H1 (cell line): Measurements from ENCODE around the gene TMCO2. TPM values are rescaled to one million over a fixed set of nuclear protein-coding genes. Genes with fewer than 3 reads are reported as not detected.
A peak's percentile ranks its signal among the peaks of the same experiment; 100 is the strongest.

Source experiments
- CREB1 ChIP-seq: IDR thresholded peaks from 2 replicates; pipeline ENCODE4 v1.6.1; 2012; ENCODE audit warnings: inconsistent platforms
- CTBP2 ChIP-seq: IDR thresholded peaks from 2 replicates; pipeline ENCODE4 v1.7.0; 2011; ENCODE audit warnings: borderline replicate concordance, mild to moderate bottlenecking, moderate library complexity, mixed read lengths, low read length; ENCODE audit not compliant: insufficient read depth, insufficient read length
- PHF8 ChIP-seq: fragments of 200-600 bp; sonication (generic); conservative IDR thresholded peaks from 2 replicates; pipeline ENCODE4 v1.7.1; 2012; ENCODE audit warnings: low read depth, mild to moderate bottlenecking, inconsistent platforms, low read length, moderate library complexity
- RBBP5 ChIP-seq: IDR thresholded peaks from 2 replicates; pipeline ENCODE4 v1.7.1; 2012; ENCODE audit warnings: low read depth, mild to moderate bottlenecking, inconsistent platforms, low read length, moderate library complexity, borderline replicate concordance
- SIN3A ChIP-seq, 2 experiments: IDR thresholded peaks in 1 of 2; conservative IDR thresholded peaks in 1 of 2; 2 replicates each; pipeline ENCODE4 v1.6.1; 2011 to 2012; ENCODE audit warnings: low read length in 2 of 2, improper control_type of control experiment in 1 of 2, low read depth in 1 of 2, mild to moderate bottlenecking in 1 of 2
- TCF12 ChIP-seq: IDR thresholded peaks from 2 replicates; pipeline ENCODE4 v1.6.1; 2011; ENCODE audit warnings: low read depth, mild to moderate bottlenecking, low read length
- polyA plus RNA-seq, 7 experiments: library from polyadenylated mRNA; depleted of rRNA in 3 of 7; stranded (reverse) in 5 of 7; unstranded in 2 of 7; fragments of >200 nt in 5 of 7; fragments of 200-250 nt in 2 of 7; gene quantifications; 1 replicate in 5 of 7; 2 replicates in 1 of 7; 4 replicates in 1 of 7; pipeline versions ENCODE4 v1.2.1 to v1.2.3, GENCODE V29; 2011 to 2013; ENCODE audit warnings: missing spikeins in 2 of 7, mixed read lengths in 2 of 7
- total RNA-seq: library from RNA; stranded (reverse); fragmentation: NEBNext Ultra II Directional; extraction: Animal tissue kit (Norgen Biotek cat#: 25700); gene quantifications from 2 replicates; pipeline ENCODE4 v1.2.1, GENCODE V29; 2021
- TF ChIP-seq, protein P1 (sequence below): fragments of 300-600 bp; sonication (generic); IDR thresholded peaks from 2 replicates; pipeline ENCODE4 v1.7.1; 2012; ENCODE audit warnings: low read length, moderate library complexity, mild to moderate bottlenecking, inconsistent platforms; ENCODE audit not compliant: insufficient replicate concordance

TMCO2 gene
- total and polyA plus RNA-seq, 2 of the 8 experiments (the other 6 are each of a cell fraction or from before 2014, with no cell fraction given), result not detected

DNA sequence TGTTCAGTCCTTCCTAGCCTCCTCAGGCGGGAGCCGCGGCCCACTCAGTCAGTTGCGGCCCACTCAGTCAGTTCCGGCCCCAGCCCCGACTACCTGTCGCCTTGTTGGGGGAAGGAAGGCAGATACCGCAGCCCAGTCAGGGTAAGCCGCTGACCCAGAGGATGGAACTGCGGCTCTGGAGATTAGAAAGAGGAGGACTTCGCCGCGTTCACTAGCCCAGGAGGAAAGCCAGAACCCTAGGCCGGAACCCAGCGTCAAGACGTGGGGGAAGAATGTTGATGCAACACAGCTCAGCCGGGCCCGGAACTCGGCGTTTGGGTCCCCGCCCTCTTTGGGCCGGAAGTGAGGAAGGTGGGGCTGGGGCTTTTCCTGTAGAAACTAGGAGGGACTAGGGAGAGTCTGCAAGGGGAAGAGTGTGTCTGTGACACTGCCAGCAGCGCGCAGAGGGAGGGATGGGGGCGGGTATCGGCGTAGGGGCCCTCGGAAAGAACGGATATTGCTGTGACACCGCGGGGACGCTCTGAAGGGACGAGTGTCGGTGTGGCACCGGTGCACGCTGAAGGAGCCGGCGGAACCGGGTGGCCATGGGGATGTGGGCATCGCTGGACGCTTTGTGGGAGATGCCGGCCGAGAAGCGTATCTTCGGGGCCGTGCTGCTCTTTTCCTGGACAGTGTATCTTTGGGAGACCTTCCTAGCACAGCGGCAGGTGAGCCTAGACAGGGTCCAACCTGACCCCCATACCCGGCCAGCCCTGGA is 10.1 kb downstream of the TMCO2 start, which contains the start of gene ZMPSTE24 (continued):
- TF ChIP-seq RBBP5 (peak; percentile 37; the same call in 1 of the 2 replicates), CTBP2 (no peak), CREB1 (peak; percentile 75), SIN3A (conservative IDR thresholded peaks at IDR 0.05 in 1 of 2, IDR thresholded peaks at IDR 0.05 in 1 of 2; ENCODE audit: low read depth in 1 of 2, low read length in 2 of 2) (peak in 1 of 2 experiments; percentile 94; a peak in 1 of 4 replicates), TCF12 (no peak), PHF8 (peak; percentile 80)
- TF ChIP-seq, protein P1, sequence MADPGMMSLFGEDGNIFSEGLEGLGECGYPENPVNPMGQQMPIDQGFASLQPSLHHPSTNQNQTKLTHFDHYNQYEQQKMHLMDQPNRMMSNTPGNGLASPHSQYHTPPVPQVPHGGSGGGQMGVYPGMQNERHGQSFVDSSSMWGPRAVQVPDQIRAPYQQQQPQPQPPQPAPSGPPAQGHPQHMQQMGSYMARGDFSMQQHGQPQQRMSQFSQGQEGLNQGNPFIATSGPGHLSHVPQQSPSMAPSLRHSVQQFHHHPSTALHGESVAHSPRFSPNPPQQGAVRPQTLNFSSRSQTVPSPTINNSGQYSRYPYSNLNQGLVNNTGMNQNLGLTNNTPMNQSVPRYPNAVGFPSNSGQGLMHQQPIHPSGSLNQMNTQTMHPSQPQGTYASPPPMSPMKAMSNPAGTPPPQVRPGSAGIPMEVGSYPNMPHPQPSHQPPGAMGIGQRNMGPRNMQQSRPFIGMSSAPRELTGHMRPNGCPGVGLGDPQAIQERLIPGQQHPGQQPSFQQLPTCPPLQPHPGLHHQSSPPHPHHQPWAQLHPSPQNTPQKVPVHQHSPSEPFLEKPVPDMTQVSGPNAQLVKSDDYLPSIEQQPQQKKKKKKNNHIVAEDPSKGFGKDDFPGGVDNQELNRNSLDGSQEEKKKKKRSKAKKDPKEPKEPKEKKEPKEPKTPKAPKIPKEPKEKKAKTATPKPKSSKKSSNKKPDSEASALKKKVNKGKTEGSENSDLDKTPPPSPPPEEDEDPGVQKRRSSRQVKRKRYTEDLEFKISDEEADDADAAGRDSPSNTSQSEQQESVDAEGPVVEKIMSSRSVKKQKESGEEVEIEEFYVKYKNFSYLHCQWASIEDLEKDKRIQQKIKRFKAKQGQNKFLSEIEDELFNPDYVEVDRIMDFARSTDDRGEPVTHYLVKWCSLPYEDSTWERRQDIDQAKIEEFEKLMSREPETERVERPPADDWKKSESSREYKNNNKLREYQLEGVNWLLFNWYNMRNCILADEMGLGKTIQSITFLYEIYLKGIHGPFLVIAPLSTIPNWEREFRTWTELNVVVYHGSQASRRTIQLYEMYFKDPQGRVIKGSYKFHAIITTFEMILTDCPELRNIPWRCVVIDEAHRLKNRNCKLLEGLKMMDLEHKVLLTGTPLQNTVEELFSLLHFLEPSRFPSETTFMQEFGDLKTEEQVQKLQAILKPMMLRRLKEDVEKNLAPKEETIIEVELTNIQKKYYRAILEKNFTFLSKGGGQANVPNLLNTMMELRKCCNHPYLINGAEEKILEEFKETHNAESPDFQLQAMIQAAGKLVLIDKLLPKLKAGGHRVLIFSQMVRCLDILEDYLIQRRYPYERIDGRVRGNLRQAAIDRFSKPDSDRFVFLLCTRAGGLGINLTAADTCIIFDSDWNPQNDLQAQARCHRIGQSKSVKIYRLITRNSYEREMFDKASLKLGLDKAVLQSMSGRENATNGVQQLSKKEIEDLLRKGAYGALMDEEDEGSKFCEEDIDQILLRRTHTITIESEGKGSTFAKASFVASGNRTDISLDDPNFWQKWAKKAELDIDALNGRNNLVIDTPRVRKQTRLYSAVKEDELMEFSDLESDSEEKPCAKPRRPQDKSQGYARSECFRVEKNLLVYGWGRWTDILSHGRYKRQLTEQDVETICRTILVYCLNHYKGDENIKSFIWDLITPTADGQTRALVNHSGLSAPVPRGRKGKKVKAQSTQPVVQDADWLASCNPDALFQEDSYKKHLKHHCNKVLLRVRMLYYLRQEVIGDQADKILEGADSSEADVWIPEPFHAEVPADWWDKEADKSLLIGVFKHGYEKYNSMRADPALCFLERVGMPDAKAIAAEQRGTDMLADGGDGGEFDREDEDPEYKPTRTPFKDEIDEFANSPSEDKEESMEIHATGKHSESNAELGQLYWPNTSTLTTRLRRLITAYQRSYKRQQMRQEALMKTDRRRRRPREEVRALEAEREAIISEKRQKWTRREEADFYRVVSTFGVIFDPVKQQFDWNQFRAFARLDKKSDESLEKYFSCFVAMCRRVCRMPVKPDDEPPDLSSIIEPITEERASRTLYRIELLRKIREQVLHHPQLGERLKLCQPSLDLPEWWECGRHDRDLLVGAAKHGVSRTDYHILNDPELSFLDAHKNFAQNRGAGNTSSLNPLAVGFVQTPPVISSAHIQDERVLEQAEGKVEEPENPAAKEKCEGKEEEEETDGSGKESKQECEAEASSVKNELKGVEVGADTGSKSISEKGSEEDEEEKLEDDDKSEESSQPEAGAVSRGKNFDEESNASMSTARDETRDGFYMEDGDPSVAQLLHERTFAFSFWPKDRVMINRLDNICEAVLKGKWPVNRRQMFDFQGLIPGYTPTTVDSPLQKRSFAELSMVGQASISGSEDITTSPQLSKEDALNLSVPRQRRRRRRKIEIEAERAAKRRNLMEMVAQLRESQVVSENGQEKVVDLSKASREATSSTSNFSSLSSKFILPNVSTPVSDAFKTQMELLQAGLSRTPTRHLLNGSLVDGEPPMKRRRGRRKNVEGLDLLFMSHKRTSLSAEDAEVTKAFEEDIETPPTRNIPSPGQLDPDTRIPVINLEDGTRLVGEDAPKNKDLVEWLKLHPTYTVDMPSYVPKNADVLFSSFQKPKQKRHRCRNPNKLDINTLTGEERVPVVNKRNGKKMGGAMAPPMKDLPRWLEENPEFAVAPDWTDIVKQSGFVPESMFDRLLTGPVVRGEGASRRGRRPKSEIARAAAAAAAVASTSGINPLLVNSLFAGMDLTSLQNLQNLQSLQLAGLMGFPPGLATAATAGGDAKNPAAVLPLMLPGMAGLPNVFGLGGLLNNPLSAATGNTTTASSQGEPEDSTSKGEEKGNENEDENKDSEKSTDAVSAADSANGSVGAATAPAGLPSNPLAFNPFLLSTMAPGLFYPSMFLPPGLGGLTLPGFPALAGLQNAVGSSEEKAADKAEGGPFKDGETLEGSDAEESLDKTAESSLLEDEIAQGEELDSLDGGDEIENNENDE, result no peak
